HG02943 (cell line): Measurements from ENCODE around the gene SMTN.
"Not testable (repeated sequence)": the region's sequence is repeated elsewhere in the genome, so short reads cannot be mapped to it uniquely, and the experiment has no call there.

Experiments used
- ATAC-seq: cut with Tn5 transposase; IDR thresholded peaks from one replicate; pipeline ENCODE4 v1.9.1; 2021; ENCODE audit warnings: mild to moderate bottlenecking, low read depth, moderate library complexity; ENCODE audit not compliant: unreplicated experiment

SMTN gene

DNA sequence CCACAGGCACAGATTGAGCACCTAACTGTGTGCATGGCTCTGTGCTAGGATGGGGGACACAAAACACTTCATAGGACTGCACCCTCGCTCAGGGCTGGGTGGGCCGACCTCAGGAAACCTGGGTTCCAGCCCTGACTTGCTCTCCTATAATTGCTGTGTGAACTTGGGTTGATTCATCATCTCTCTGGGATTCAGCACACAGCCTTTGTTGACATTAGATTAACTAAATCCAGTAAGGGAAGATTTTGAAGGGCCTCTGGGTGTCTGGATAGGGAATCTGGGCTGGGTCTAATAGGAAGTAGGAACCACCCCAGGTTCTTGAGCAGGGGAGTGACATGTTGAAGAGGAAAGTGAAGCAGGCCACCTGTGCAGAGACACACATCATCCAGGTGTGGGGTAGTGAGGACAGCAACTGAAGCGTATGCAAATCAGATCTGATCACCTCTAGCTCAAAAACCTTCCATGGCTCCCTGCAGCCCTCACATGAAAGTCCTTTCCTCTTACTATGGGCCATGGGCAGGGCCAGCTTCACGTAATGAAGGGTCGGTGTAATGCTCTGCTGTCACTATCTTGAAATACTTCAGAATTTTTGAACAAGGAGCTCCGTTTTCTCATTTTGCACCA is 11.3 kb upstream of the SMTN start:
- ATAC-seq, result not testable (repeated sequence)

DNA sequence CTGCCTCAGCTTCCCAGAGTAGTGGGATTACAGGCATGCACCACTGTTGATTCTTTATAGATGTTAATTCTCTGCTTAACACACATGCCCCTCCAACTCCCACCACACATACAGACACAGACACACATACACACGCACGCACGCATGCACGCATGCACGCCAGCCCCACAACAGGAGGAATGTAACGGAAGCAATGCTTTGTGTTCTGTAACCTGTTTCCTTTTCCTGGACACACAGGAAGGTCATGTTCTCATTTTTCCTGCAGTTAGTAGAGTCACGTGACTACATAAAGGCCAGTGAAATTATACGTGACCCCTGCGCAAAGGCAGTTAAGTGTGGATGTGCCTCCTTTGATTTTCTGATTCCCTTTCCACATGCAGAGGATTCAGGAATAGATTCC is 8.0 kb upstream of the SMTN start:
- ATAC-seq, result not testable (repeated sequence)

DNA sequence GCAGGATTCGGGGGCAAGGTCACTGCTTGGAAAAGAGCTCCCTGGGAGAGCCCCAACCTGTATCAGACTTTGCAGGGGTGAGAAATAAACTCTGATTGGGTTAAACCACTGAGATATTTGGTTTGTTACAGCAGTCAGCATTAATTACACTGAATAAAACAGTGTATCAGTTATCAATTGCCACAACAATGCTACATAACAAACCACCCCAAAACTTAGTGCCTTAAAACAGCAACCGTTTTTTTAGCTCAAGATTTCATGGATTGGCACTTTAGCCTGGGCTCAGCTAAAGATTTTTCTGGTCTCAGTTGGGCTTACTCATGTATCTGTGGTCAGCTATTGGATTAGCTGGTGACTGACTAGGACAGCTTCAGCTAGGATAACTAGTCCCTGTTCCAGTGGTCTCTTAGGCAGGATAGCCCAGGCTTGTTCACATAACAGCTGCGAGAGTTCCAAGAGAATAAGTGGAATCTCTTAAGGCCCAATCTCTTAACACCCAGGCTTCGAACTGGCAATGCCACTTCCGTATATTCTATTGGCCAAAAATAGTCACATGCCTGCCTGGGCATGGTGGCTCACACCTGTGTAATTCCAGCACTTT is 7.5 kb upstream of the SMTN start:
- not testable (repeated sequence) for ATAC-seq

DNA sequence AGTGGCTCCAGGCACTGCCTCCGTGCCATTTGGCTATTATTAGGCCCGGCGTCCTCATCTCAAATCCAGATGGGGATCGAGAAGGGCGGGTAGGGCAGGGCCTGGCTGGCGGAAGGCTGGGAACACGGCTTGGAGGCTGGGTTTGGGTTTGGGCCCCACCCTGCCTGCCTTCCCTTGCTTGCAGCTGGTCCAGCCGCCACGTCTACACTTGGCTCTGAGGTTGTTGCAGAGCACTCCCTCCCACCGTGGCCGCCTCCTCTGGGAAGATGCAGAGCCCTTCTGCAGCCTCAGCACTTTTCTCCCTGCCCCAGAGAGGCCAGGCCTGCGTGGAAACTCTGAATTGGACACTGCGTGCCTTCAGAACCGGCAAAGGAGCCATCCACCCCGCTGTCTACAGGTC is 5.2 kb upstream of the SMTN start:
- no peak for ATAC-seq

DNA sequence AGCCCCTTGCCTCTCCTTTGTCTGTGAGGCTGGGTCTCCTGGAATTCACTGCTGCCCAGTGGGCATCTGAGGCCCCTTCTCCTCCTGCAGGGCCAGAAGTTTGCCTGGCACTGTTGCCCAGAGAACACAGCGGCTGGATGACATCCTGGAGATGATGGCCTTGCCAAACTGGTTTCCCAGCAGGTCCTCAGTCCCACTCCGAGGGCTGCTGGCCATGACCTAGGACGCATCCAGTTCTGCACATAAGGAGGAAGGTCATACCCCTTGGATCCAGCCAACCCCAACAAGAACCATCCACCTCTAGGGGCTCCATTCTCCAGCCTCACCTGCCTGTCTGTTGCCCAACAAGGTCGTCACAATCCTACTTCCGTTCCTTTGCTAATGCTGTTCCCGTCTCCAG is 3.4 kb upstream of the SMTN start:
- no peak for ATAC-seq

DNA sequence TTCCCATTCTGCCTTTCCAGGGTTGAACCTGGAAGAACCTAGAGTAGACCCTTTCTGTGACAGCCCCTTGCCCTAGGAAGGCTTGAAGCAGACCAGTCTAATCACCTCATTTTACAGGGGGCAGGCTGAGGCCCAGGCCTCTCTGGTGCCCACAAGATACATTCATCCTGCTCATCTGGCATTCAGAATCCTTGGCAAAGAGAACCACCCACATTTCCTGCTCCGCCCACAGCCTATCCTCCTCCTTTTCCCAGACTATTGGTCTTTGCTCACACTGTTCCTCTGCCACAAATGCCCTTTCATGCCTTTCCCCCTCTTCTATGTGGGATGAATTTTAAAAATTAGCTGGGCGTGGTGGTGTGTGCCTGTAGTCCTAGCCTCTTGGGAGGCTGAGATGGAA is 2.7 kb upstream of the SMTN start:
- ATAC-seq, result not testable (repeated sequence)

DNA sequence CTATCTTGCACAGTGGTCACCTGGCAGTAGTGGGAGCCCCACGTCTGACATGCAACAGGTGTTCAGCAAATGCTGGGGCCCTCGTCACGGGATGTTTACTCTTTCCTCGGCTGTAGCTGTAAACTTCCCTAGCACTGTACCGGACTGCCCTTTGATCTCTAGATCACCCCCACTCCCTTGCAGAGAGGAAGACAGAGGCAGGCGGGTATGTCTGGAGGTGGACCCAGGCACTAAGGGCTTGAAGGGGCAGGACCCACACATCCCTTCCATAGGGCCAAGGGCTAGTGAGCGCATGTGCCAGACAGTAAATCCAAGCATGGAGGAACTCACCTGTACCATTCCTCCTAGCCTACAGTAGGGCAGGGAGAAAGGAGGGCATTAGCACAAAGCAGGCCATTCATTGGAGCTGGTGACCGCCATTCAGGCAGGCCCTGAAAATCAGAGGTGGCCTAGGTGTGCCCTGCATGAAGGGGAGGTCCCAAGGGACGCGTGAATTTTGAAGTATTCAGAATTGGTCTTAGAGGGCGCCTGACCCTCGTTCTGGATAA is 1.9 kb upstream of the SMTN start:
- ATAC-seq, result no peak

DNA sequence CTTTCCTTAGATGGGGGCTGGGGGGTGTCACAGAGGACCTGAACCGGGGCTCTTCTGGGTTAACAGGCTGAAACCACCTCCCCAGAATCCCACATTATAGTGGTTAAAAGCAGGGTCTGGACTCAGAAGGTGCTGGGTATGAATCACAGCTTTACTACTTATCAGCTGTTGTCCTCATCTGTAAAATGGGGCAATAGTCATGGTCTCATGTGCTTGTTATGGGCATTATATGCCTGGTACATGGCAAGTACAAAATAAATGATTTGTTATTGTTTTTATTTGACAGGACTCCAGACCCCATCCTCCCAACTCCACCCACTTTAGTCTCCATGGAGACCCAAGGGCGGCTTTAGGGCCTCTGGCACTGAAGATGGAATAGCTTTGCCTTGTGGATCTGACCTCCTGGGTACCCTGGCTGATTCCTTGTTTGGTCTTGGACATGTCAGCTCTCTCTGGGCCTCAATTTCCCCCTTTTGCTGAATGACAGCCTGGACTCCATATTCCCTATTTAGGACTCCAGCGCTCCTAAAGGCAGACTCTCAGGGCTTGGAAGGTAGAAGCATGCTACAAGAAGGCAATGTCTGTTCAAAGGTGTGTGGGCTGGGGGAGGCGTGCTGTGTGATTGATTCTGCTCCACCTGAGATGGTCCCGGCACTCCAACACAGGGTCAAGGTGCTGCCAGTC is 812 bp upstream of the SMTN start:
- ATAC-seq, result no peak

DNA sequence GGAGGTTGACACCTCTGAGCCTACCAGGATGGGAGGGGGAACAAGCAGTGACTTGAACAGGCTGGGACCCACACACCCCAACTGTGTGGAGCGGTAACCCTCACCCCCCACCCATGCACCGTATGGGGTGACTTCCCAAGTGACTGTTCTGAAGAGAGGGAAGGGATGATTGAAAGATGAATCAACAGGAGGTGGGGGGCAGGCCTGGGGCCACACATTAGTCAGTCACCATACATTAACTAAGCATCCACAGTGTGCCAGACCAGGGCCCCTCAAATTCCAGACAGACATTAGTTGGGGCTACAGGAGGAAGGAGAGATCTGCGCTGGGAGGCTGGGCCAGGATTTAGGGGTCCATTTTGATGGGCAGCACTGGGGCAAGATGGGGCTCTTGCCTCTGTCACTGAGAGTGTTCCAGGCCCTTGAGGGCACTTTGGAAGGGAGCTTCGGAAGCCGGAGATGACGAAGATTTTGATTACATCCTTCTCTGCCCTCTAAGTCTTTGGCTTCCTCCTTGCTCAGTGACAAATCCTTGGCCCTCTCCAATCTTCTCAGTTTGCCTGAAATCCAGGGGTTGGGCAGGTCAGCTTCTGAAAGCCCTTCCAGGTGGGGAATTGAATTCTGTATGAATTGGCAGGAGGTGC is 966 bp downstream of the SMTN start:
- no peak for ATAC-seq

DNA sequence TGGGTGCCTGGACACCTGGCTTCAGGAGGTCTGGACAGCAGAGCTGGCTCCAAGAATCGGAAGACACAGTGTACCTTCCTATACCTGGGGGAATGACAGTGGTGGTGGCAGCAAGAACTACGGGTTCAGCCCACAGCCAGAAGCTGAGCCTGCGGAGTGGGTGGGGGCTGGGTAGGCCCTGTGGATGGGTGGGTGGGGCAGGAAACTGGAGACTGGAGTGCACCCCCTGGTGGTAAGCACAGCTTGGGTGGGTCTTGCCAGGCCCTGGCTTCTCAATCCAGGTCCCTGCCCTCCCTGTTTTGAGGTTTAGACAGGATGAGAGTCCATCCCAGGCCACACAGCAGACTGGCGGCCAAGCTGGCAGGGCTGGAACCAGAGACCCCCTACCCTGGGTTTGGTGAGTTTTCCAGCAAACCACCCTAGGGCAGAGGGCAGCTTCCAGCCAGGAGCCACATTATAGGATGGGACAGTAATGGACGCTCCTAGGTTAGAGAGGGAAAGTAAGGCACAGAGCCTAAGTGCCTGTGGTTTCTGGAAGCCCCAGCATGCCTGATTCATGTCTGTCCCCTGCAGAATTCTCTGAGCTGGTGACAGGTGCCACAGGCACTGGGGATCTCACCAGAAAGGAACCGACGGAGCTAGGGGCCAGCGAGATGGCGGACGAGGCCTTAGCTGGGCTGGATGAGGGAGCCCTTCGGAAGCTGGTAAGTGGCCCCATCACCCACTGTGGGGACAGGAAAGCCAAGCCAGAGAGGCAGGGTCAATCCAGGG is 1.7 kb downstream of the SMTN start:
- no peak for ATAC-seq

DNA sequence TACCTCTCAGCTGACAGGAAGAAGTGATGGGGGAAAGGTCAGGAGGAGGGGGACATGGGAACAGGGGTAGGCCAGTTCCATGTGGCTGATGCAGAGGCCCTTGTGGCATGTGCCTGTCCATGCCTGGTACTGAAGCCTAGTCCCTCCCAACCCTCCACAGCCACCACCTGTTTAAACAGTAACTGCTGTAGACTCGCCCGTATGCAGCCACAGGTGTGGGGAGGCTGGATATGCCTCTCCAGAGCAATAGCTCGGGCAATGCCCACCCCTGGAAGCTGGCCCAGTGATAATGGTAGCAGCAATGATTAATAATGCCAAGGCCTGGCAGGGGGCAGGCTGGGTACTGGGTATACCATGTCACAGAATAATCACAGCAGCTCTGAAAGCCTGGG is 2.3 kb downstream of the SMTN start:
- ATAC-seq, result no peak

DNA sequence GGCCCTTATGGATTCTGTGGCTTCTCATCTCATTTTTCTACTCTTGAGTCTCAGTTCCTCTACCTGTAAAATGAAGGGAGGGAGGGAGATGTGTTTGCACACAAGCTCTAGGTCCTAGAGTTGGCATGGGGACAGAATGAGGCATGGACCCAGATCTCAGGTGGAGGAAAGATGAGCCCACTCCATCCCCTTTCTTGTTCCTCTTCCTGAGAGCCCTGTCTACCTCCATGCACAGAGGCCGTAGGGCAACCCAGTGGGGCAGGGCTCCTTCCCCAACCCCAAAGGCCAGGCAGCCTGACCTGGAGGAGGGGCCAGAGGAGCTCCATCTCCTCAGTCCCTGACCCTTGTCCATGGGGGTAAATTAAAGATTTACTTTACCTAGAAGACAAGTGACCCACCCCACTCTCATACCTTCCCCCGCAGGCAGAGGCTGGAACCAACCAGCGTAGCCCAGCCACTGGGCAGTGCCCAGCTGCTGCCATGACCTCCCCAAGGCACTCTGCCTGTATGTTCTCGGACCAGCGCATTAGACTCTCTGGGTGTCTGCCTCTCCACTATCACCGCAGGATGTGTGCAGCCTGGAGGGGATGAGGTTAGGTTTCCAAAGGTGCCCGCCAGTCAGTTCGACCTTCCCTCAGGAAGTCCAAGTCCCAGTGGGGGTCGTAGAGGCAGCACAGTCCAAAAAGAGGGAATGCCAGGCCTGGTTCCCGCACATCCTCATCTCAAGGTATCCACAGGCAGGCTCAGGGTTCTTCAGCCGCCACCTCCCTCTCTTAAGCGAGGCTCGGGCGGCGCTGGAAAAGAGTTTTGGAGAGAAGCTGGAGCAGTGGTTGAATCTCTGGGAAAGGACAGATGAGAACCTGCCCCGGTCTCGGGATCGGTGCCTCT is 3.0 kb downstream of the SMTN start:
- no peak for ATAC-seq

DNA sequence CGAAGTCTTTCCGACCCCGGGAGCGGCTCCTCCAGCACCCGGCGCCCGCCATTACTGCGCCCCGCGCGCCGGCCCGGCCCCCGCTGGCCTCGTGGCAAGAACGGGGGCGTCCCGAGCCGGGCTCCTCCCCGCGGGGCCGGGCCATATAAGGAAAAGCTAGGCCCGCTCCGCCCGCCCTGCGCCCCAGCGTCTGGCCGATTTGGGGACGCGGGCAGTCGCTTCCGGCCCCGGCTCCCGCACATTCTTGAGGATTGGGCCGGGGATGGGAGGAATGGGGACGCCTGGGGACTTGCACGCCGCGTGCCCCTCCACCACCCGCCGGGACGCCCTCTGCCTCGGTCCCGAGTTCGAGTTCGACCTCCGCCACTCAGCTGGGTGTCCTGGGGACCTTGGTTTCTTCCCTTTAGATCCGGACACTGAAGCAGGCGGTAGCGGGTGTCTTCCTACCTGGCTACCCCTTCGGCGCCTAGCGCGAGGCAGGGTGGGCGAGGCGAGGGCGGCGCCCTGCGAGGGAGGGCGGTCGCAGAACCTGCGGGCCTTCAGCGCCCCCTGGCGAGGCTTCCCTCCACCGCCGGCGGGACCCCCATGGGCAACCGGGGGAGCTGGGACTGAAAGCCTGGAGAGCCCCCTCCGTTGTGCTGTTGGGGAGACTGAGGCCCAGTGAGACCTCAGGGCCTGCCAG is 3.8 kb downstream of the SMTN start:
- ATAC-seq, result peak; percentile 45

DNA sequence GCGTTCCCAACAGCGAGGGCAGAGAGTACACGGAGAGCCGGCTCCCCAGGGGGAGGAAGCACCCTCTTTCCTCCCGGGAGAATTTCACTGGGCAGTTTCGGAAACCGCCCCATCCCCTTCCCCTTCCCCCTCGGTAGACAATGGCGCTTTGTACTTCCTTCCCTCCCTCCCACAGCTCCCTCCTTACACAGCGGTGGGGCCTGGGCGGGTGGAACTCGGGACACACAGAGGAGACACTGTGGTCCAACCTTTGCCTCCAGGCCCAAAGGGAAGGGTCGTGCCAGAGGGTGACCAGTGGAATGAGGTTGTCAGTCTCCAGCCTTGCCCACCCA is 4.3 kb downstream of the SMTN start:
- ATAC-seq, result no peak

DNA sequence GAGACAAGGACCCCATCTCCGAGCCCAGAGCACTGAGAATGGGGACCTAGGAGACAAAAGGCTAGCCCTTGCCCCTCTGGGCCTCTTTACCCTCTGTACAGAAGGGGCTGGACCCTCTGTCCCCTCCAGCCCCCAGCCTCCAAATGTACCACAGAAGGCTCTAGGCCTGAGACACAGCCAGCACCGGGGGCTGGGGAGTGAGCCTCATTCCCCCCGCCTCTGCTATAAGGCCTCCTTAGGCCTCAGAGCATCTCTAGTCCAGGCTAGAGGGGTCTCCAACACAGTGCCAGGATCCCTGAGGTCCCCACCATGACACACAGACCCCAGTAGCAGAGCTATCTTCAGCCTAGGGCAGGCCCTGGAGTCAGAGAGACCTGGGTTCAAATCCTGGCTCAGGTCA is 4.8 kb downstream of the SMTN start:
- no peak for ATAC-seq

DNA sequence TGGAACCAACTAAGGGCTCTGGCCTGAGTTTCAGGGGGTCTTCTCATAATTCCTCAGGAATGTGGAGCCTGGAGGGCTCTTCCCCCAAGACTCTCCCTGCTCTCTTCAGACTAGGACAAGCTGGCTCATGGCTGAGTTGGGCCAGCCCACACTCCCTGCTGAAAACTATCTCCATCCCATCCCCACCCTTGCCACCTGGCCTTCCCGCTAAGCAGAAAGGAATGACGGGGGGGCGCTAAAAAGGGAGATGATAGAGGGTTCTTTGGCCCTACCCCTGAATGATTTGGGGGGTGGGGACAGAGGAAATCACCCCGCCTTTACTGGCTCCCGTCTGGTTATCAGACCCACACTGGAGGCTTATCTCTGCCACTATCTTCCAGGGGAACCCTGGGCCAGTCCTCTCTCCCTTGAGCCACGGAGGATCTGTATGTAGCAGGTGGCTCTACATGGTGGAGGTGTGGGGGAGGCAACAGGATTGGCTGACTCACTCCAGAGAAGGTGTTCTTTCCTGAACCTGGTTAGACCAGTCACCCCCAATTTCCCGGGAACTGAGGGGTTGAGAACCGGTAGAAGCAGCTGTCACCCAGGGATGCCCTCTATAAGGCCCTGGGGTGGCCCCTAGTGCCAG is 5.7 kb downstream of the SMTN start:
- ATAC-seq, result no peak

DNA sequence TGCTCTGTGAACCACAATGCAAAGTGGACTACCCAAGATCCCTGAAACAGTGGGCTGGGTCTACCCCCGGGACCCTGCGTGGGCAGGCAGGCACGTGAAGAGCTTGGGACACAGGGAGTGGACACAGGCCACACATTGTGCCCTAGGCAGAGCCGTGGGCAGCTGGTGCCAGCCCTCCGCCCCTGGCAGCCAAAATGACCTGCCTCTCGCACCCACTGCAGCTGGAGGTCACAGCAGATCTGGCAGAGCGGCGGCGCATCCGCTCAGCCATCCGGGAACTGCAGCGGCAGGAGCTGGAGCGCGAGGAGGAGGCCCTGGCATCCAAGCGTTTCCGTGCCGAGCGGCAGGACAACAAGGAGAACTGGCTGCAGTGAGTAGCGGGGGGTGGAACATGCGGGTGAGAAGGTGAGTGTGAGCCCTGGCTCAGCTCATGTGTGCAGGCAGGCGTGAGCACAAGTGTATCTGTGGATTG is 6.7 kb downstream of the SMTN start:
- ATAC-seq, result no peak

DNA sequence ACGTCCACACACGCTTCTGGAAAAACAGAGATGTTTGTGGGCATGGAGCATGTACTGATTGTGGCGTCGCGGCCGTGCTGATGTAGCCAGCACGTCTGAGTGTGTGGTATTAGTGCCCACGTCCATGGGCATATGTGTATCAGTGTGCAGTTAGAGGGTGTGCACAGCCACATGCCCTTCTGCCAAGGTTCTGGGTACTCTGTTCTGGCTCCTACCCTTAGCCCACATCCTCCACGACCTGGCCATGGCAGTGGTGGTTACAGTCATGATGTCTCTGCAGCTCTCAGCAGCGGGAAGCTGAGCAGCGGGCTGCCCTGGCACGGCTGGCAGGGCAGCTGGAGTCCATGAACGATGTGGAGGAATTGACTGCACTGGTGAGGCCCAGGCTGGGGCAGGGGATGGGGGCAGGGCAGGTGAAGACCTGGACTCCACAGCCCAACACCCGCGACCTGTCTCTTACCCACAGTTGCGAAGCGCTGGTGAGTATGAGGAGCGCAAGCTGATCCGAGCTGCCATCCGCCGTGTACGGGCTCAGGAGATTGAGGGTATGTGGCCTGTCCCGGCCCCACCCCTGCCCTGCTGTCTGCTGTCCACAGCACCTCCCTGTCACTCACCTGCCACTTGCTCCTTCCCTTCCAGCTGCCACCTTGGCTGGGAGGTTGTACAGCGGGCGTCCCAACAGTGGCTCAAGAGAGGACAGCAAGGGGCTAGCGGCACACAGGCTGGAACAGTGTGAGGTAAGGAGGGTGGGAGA is 7.3 kb downstream of the SMTN start:
- no peak for ATAC-seq
